Osteoblast (primary cell): ENCODE data around the gene YWHAB. TPM values are rescaled to one million over a fixed set of nuclear protein-coding genes. Genes with fewer than 3 reads are reported as not detected.

ENCODE experiments used
- DNase-seq: peaks from one replicate; pipeline ENCODE4 v3.0.0; 2011; ENCODE audit warnings: low spot score, mixed read lengths; ENCODE audit not compliant: insufficient read length; ENCODE audit errors: missing footprints
- H2AFZ ChIP-seq: 2 replicates; pipeline ENCODE4 v1.6.0; 2011; ENCODE audit warnings: mild to moderate bottlenecking, low read length
- H3K27ac ChIP-seq: 2 replicates; pipeline ENCODE4 v1.5.1; 2011; ENCODE audit warnings: mild to moderate bottlenecking, low read depth, low read length, moderate library complexity
- H3K27me3 ChIP-seq: 2 replicates; pipeline ENCODE4 v1.6.0; 2012; ENCODE audit warnings: mild to moderate bottlenecking, control low read depth, inconsistent platforms, low read length, moderate library complexity; ENCODE audit not compliant: insufficient read depth
- H3K36me3 ChIP-seq: 2 replicates; pipeline ENCODE4 v1.5.1; 2011; ENCODE audit warnings: mild to moderate bottlenecking, low read length, control low read depth, moderate library complexity; ENCODE audit not compliant: insufficient read depth
- H3K4me1 ChIP-seq: 2 replicates; pipeline ENCODE4 v1.5.1; 2011; ENCODE audit warnings: mild to moderate bottlenecking, low read length, control low read depth, moderate library complexity; ENCODE audit not compliant: insufficient read depth
- H3K4me2 ChIP-seq: 2 replicates; pipeline ENCODE4 v1.6.0; 2011; ENCODE audit warnings: mild to moderate bottlenecking, low read length; ENCODE audit not compliant: insufficient read depth
- H3K4me3 ChIP-seq: fragments of 200-600 bp; sonication (generic); 3 replicates; pipeline ENCODE4 v1.5.1; 2012; ENCODE audit warnings: mild to moderate bottlenecking, low read length, inconsistent platforms; ENCODE audit not compliant: insufficient read depth
- H3K79me2 ChIP-seq: 2 replicates; pipeline ENCODE4 v1.6.0; 2012; ENCODE audit warnings: mild to moderate bottlenecking, low read length, control low read depth, inconsistent platforms; ENCODE audit not compliant: insufficient read depth
- H3K9me3 ChIP-seq: 2 replicates; pipeline ENCODE4 v1.5.1; 2011; ENCODE audit warnings: low read depth, low read length, control low read depth
- H4K20me1 ChIP-seq: 2 replicates; pipeline ENCODE4 v1.6.0; 2012; ENCODE audit warnings: mild to moderate bottlenecking, low read length, control low read depth; ENCODE audit not compliant: insufficient read depth
- CTCF ChIP-seq: IDR thresholded peaks from 2 replicates; pipeline ENCODE4 v1.5.1; 2011; ENCODE audit warnings: mild to moderate bottlenecking, low read depth, low read length, moderate library complexity; ENCODE audit errors: extremely low read depth
- total RNA-seq: library from RNA; depleted of rRNA; stranded (reverse); fragments of >200 nt; gene quantifications from 2 replicates; pipeline ENCODE4 v1.2.3, GENCODE V29; 2012

Gene YWHAB
- total RNA-seq, 1 donor, result 121 TPM

GRCh38 chr20:44948107-44948506 is 62.6 kb downstream of the YWHAB start:
- Histone ChIP-seq H3K9me3 (no peaks in the 10 kb centered on the region), H2AFZ (no peak overlapping the region), H3K27ac (no peak overlapping the region), H3K4me3 (no peak overlapping the region), H3K4me2 (no peak overlapping the region), H3K36me3 (peaks cover 97% of the 10 kb centered on the region), H3K79me2 (peaks cover 22% of the 10 kb centered on the region), H4K20me1 (peaks cover 4% of the 10 kb centered on the region), H3K4me1 (no peaks in the 10 kb centered on the region), H3K27me3 (no peaks in the 10 kb centered on the region)
- DNase-seq, result no peak
- TF ChIP-seq CTCF, result no peak

- DNase-seq, result no peak
- no peak for TF ChIP-seq CTCF
- peaks cover 26% of the 10 kb centered on the region for H3K79me2 ChIP-seq
- H3K4me3 ChIP-seq, result no peak overlapping the region
- no peak overlapping the region for H3K27ac ChIP-seq
- H3K4me2 ChIP-seq, result no peak overlapping the region
- H3K4me1 ChIP-seq, result no peaks in the 10 kb centered on the region
- no peak overlapping the region for H2AFZ ChIP-seq
- no peaks in the 10 kb centered on the region for H3K27me3 ChIP-seq
- peaks cover 7% of the 10 kb centered on the region for H4K20me1 ChIP-seq
- H3K36me3 ChIP-seq, result peaks cover 97% of the 10 kb centered on the region
- H3K9me3 ChIP-seq, result no peaks in the 10 kb centered on the region
These were observed 63.0 kb downstream of the YWHAB start for GRCh38 chr20:44948513-44948912.

- no peak overlapping the region for H3K4me3 ChIP-seq
- no peaks in the 10 kb centered on the region for H3K4me1 ChIP-seq
- H3K27me3 ChIP-seq, result no peaks in the 10 kb centered on the region
- no peak for DNase-seq
- H3K36me3 ChIP-seq, result peaks cover 98% of the 10 kb centered on the region
- H4K20me1 ChIP-seq, result peaks cover 7% of the 10 kb centered on the region
- peaks cover 42% of the 10 kb centered on the region for H3K79me2 ChIP-seq
- no peak overlapping the region for H3K4me2 ChIP-seq
- no peak overlapping the region for H3K27ac ChIP-seq
- H2AFZ ChIP-seq, result no peak overlapping the region
- TF ChIP-seq CTCF, result no peak
- H3K9me3 ChIP-seq, result no peaks in the 10 kb centered on the region
These were observed 64.9 kb downstream of the YWHAB start for GRCh38 chr20:44950368-44950767.

GRCh38 chr20:44952731-44953130 is 67.2 kb downstream of the YWHAB start:
- Histone ChIP-seq H2AFZ (no peak overlapping the region), H3K79me2 (peaks cover 60% of the 10 kb centered on the region), H3K4me2 (no peak overlapping the region), H3K4me1 (no peaks in the 10 kb centered on the region), H3K36me3 (peaks cover 88% of the 10 kb centered on the region), H4K20me1 (peaks cover 9% of the 10 kb centered on the region), H3K27me3 (no peaks in the 10 kb centered on the region), H3K27ac (no peak overlapping the region), H3K9me3 (no peaks in the 10 kb centered on the region), H3K4me3 (no peak overlapping the region)
- DNase-seq, result no peak
- no peak for TF ChIP-seq CTCF
